Keratinocyte (primary cell): ENCODE measurements around the gene PPFIBP2.

ENCODE experiments used
- CTCF ChIP-seq, 3 experiments: IDR thresholded peaks in 1 of 3; conservative IDR thresholded peaks in 1 of 3; optimal IDR thresholded peaks in 1 of 3; 2 replicates in 2 of 3; 3 replicates in 1 of 3; pipeline versions ENCODE3 to v1.5.1; 2011; ENCODE audit warnings: low read length in 3 of 3, mild to moderate bottlenecking in 3 of 3, moderate library complexity in 2 of 3, control low read depth in 1 of 3, inconsistent platforms in 1 of 3; ENCODE audit not compliant: insufficient read depth in 2 of 3; ENCODE audit errors: extremely low read depth in 1 of 3
- EZH2 ChIP-seq: IDR thresholded peaks from one replicate; pipeline ENCODE4 v1.6.1; 2012; ENCODE audit warnings: inconsistent platforms, mild to moderate bottlenecking, low read length, moderate library complexity

DNA sequence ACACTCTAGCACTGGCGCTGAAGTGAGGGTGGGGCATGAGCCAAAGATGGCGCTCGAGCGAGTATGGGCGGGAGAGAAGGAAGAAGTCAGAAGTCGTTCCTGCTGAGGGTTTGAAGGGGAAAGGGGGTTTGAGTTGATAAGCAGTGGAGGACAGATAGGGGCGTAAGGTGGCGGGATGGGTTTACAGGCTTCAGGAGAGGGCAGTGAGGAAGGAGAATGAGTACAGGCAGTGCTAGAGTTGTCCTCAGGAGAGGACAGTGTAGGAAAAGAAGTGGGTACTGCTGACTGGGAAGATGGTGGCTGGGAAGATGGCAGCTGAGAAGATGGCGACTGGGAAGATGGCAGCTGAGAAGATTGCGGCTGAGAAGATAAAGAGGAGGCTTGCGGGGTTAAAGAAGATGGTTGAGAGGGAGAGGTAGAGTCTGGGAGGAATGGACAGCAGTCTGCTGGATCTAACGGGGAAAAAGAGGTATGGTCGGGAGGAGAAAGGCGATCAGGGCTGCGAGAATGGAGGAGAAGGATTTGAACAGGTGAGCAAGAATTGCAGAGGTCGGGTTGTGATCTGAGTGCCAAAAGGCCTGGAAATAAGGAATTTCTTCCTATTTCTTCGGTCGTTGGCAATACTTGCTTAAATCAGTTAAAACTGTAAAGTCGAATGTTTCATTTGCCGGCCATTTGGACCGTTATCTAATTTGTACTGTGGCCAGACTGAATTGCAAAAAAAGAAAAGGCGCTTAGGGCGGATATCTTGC lies 5.2 kb downstream of the PPFIBP2 start:
- TF ChIP-seq CTCF (optimal IDR thresholded peaks at IDR 0.05 in 1 of 3, IDR thresholded peaks at IDR 0.05 in 1 of 3, conservative IDR thresholded peaks at IDR 0.05 in 1 of 3; ENCODE audit: extremely low read depth in 1 of 3, insufficient read depth in 2 of 3, low read length in 3 of 3) = no peak
- no peak for TF ChIP-seq EZH2
